Hepatic stellate cell (primary cell): ENCODE measurements around the gene IL31.
"Not testable (repeated sequence)": the region's sequence is repeated elsewhere in the genome, so short reads cannot be mapped to it uniquely, and the experiment has no call there.

Experiments used
- DNase-seq: peaks from one replicate; pipeline ENCODE4 v3.0.0; 2011; ENCODE audit warnings: low spot score

Gene IL31

GRCh38 chr12:122174155-122174845, at the start of gene IL31:
Gene IL31, minus strand, starts transcription at chr12:122174221. Its CDS starts 49 bp downstream, at chr12:122174172.
- no peak for DNase-seq

GRCh38 chr12:122216445-122216844, 42.4 kb upstream of the IL31 start:
- DNase-seq: no peak

DNA sequence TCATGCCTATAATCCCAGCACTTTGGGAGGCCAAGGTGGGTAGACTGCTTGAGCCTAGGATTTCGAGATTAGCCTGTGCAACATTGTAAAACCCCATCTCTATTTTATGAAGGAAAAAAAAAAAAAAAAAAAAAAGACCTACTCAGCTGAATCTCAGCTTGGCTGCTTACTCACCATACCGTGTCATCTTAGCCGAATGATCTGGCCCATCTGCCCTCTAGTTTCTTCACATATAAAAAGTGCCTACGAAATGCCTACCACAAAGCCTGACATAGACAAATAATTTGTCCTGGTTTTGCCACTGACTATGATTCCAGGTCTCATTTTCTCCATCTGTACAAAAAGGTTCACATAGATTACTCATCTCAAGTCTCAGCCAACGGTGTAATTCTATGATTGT, 41.8 kb upstream of the IL31 start:
- DNase-seq: no peak

GRCh38 chr12:122208073-122208820, 34.2 kb upstream of the IL31 start:
- no peak for DNase-seq

GRCh38 chr12:122207391-122207790, 33.4 kb upstream of the IL31 start:
- DNase-seq: no peak

DNA sequence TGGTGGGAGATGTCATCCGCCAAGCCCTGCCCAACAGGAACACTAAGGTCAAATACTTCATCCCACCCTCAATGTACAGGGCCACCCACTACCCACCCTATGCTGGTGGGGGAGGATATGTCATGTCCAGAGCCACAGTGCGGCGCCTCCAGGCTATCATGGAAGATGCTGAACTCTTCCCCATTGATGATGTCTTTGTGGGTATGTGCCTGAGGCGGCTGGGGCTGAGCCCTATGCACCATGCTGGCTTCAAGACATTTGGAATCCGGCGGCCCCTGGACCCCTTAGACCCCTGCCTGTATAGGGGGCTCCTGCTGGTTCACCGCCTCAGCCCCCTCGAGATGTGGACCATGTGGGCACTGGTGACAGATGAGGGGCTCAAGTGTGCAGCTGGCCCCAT, 33.0 kb upstream of the IL31 start:
- DNase-seq: no peak

DNA sequence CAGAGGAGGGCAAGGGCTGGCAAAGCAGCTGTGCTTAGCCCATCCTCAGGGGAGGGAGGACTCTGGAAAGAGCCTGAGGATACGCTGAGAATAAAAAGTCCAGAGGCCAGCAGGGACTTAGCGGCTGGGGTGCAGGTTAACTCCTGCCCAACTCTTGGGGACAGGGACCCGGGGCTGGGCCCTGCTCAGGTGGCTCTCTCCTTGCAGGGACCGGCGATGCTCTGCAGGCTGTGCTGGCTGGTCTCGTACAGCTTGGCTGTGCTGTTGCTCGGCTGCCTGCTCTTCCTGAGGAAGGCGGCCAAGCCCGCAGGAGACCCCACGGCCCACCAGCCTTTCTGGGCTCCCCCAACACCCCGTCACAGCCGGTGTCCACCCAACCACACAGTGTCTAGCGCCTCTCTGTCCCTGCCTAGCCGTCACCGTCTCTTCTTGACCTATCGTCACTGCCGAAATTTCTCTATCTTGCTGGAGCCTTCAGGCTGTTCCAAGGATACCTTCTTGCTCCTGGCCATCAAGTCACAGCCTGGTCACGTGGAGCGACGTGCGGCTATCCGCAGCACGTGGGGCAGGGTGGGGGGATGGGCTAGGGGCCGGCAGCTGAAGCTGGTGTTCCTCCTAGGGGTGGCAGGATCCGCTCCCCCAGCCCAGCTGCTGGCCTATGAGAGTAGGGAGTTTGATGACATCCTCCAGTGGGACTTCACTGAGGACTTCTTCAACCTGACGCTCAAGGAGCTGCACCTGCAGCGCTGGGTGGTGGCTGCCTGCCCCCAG, 32.3 kb upstream of the IL31 start:
- DNase-seq: no peak

DNA sequence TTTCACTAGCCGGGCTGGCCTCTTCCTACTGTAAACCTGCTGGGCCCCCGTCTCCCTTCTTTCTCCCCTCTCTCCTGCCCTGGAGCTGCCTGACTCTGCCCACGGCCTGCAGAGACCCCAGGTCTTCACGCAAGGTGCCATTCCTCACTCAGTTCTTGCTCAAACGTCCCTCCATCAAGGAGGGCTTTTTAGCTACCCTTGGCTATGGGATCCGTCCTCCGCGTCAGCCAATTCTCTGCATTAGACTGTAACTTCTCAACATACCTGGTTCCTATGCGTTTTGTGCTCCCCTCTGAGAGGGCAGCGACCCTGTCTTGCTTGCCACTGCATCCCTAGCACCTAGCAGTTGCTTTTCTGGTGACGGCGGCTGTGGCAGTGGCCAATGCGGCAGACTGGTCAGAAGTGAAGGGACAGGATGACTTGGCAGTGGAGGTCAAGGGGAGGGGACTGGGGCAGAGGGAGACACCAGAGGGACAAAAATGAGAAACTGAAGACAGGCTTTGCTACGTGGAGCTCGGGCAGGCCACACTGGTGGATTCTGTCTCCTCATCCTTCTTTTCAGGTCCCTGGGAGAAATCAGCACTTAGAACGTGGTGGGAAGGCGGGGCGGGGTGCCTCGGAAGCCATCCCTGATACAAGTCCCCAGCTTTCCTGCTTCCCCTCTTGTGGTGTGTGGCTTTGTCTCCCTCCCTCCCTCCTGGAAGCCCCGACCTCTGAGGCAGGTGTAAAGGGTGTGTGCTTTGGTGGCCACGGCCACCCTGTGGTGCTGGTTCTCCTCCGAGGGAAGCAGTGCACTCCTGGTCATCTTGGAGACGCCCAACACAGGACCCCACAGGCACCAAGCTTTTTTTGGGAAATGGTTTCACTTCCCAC, 31.3 kb upstream of the IL31 start:
- no peak for DNase-seq

GRCh38 chr12:122204167-122205052, 30.4 kb upstream of the IL31 start:
- DNase-seq: no peak

- DNase-seq: peak; percentile 78
Measured at GRCh38 chr12:122203301-122204166, 29.5 kb upstream of the IL31 start, which contains the start of gene B3GNT4. Gene B3GNT4, plus strand, starts transcription at chr12:122203709. Its CDS starts 910 bp downstream, at chr12:122204619.

GRCh38 chr12:122202811-122203210, 28.8 kb upstream of the IL31 start:
- not testable (repeated sequence) for DNase-seq

- no peak for DNase-seq
Measured at GRCh38 chr12:122202017-122202416, 28.0 kb upstream of the IL31 start.

GRCh38 chr12:122201381-122201780, 27.4 kb upstream of the IL31 start:
- DNase-seq: no peak

GRCh38 chr12:122200541-122201175, 26.6 kb upstream of the IL31 start:
- no peak for DNase-seq

GRCh38 chr12:122199484-122200355, 25.7 kb upstream of the IL31 start:
- DNase-seq: no peak

DNA sequence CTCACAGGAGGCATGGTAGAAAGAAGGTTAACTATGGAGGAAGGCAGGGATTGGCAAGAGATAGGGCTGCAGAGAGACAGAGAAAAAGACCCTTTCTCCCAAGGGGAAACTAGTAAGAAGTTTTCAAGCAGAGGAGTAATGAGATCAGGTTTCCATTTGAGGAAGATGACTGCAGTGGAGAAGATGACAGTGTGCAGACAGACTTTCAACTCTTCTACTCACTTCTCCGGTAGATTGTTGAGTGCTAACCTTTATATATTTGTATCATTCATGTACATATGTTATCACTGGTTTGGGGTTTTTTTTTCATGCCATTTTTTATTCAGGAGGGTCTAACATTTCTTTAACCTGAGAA, 23.6 kb upstream of the IL31 start:
- DNase-seq: no peak

GRCh38 chr12:122195405-122195804, 21.4 kb upstream of the IL31 start:
- no peak for DNase-seq

DNA sequence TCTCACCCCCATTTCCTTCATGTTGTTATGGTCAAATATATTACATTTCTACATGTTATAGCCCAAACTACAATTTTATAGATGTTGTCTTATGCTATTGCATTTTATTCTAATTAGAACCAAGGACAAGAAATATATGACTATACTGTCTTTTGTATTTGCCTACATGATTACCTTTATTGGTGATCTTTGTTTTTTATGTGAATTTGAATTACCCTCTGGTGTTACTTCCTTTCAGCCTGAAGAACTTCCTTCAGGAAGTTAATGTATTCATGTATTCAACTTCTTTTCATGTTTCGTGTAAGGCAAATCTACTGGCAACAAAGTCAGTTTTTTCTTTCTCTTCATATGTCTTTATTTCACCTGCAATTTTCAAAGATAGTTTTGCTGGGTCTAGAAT, 20.8 kb upstream of the IL31 start:
- no peak for DNase-seq
